Measurements from ENCODE around the gene C15orf62. TPM values are rescaled to one million over a fixed set of nuclear protein-coding genes. Genes with fewer than 3 reads are reported as not detected.

C15orf62 gene
- total RNA-seq, 1 experiment from 2014 or later: 0.72 TPM

GRCh38 chr15:40807028-40807887 lies 37.5 kb downstream of the C15orf62 start, which contains the start of the genes DNAJC17 and ZFYVE19 (continued):
- no peak for TF ChIP-seq MXD4 (CRISPR knock-in tag; IDR thresholded peaks at IDR 0.05; ENCODE audit: borderline replicate concordance)
- no peak for TF ChIP-seq GTF2I (CRISPR knock-in tag; conservative IDR thresholded peaks at IDR 0.05)
- TF ChIP-seq ZBTB21 (CRISPR knock-in tag; IDR thresholded peaks at IDR 0.05; ENCODE audit: borderline replicate concordance): peak; percentile 54; the same call in 1 of the 2 replicates
- TF ChIP-seq RORB (CRISPR knock-in tag; IDR thresholded peaks at IDR 0.05): no peak
- no peak for TF ChIP-seq TEAD4 (CRISPR knock-in tag; IDR thresholded peaks at IDR 0.05)
- no peak for TF ChIP-seq EMX1 (CRISPR knock-in tag; IDR thresholded peaks at IDR 0.05)
- TF ChIP-seq CTCF (IDR thresholded peaks at IDR 0.05): no peak
- no peak; the same call in 1 of the 2 replicates for TF ChIP-seq ARID4B (CRISPR knock-in tag; IDR thresholded peaks at IDR 0.05; ENCODE audit: borderline replicate concordance)
- TF ChIP-seq ZNF121 (CRISPR knock-in tag; IDR thresholded peaks at IDR 0.05): no peak
- TF ChIP-seq USF1 (CRISPR knock-in tag; IDR thresholded peaks at IDR 0.05): no peak; the same call in 1 of the 2 replicates
- no peak for TF ChIP-seq FOXP1 (CRISPR knock-in tag; IDR thresholded peaks at IDR 0.05; ENCODE audit: borderline replicate concordance)
- 0 out of 2 replicates have a peak, but pooled peaks have one; percentile 73 for TF ChIP-seq CREM (CRISPR knock-in tag; IDR thresholded peaks at IDR 0.05)
- 0 out of 2 replicates have a peak, but pooled peaks have one; percentile 62 for TF ChIP-seq TCF7 (CRISPR knock-in tag; IDR thresholded peaks at IDR 0.05; ENCODE audit: low read depth)
- no peak for TF ChIP-seq JAZF1 (CRISPR knock-in tag; IDR thresholded peaks at IDR 0.05)
- peak; percentile 6 for TF ChIP-seq TEAD1 (CRISPR knock-in tag; IDR thresholded peaks at IDR 0.05)
- TF ChIP-seq CDX4 (CRISPR knock-in tag; IDR thresholded peaks at IDR 0.05; ENCODE audit: borderline replicate concordance): no peak
- TF ChIP-seq GRHL2 (CRISPR knock-in tag; IDR thresholded peaks at IDR 0.05; ENCODE audit: insufficient replicate concordance, severe bottlenecking): no peak
- no peak for TF ChIP-seq ELF4 (CRISPR knock-in tag; IDR thresholded peaks at IDR 0.05; ENCODE audit: low read depth)
- 0 out of 2 replicates have a peak, but pooled peaks have one; percentile 62 for TF ChIP-seq STAT6 (CRISPR knock-in tag; conservative IDR thresholded peaks at IDR 0.05; ENCODE audit: low read depth)
- TF ChIP-seq ZNF232 (CRISPR knock-in tag; IDR thresholded peaks at IDR 0.05): peak; percentile 88; the same call in 1 of the 2 replicates
- no peak for TF ChIP-seq ESRRA (CRISPR knock-in tag; IDR thresholded peaks at IDR 0.05; ENCODE audit: borderline replicate concordance)
- TF ChIP-seq ZNF317 (CRISPR knock-in tag; IDR thresholded peaks at IDR 0.05; ENCODE audit: borderline replicate concordance, low read depth): no peak
- peak; percentile 84 for TF ChIP-seq E2F5 (CRISPR knock-in tag; IDR thresholded peaks at IDR 0.05)
- TF ChIP-seq USF2 (CRISPR knock-in tag; IDR thresholded peaks at IDR 0.05): no peak; the same call in 1 of the 2 replicates
